Measurements from ENCODE around the gene CEP20.
"Not testable (repeated sequence)": the region's sequence is repeated elsewhere in the genome, so short reads cannot be mapped to it uniquely, and the experiment has no call there.

CEP20 gene, protein sequence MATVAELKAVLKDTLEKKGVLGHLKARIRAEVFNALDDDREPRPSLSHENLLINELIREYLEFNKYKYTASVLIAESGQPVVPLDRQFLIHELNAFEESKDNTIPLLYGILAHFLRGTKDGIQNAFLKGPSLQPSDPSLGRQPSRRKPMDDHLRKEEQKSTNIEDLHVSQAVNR

DNA sequence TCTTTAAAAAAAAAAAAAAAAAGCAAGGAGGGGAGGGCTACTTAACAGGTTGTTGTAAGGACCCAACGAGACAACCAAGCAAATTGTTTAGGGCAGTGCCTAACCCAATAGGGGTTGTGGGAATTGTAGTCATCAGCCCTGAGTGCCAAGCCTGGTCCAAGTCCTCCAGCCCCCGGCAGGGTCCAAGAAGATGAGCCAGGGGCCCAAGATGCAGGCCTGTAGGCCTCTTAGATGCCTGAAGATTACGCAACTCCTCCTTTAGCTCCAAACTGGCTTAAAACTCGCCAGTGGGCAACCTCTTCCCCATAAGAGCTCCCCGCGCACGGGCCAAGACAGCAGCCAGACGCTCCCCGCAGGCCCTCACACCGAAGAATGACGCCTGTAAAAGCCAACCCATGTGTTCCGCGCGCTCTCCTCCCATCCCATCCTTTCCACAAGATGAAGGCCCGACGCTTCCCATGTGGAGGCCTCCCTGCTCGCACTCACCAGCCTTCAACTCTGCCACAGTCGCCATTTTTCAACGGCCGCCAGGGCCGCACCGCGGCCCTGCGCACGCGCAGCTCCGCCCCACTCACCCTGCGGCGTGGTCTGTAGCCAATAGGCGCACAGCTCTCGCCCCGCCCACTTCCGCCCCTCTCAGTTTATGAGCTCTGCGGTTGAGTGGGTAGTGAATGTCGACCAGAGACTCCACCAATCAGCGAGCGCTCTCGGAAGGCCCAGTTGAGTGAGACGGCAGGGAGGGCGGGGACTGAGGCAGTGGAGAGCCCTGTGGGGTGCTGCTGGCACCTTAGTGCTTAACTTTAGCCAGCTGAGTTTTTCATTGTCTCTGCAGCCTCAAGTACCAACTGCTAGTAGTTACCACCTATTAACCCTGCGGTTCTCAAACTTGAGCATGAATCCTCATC, at the start of gene CEP20:
Gene CEP20 (minus strand): TSS at position 532 of the 905 bp plus-strand sequence. CDS start 18 bp downstream, at position 514.
- ATAC-seq (ENCODE audit: low read depth): peak; percentile 97
- H3K9me3 Mint-ChIP-seq: no peaks in the 10 kb centered on the region
- H3K27ac Mint-ChIP-seq: peak within 1 kb of the TSS; percentile 90
- peak; percentile 94 to 99 for DNase-seq (ENCODE audit: low spot score in 2 of 2)
- H3K27me3 Mint-ChIP-seq: no peaks in the 10 kb centered on the region
- peak within 1 kb of the TSS; percentile 93 for H3K4me3 Mint-ChIP-seq
- peaks cover 4% of the 10 kb centered on the region for H3K36me3 Mint-ChIP-seq
- H3K4me1 Mint-ChIP-seq: peaks cover 22% of the 10 kb centered on the region

DNA sequence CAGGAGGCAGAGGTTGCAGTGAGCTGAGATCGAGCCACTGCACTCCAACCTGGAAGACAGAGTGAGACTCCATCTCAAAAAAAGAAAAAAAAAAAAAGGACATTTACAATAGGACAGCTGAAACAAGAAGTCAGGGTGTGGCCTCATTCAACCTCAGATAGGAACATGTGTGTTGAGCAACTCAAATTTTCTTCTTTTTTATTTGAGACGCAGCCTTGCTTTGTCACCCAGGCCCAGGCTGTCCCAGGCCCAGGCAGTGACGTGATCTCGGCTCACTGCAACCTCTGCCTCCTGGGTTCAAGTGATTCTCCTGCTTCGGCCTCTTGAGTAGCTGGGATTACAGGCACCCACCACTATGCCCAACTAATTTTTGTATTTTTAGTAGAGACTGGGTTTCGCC, 48.4 kb upstream of the CEP20 start:
- H3K4me3 Mint-ChIP-seq; DNase-seq (ENCODE audit: low spot score in 2 of 2); H3K9me3 Mint-ChIP-seq; H3K4me1 Mint-ChIP-seq; H3K27ac Mint-ChIP-seq; H3K36me3 Mint-ChIP-seq; ATAC-seq (ENCODE audit: low read depth); H3K27me3 Mint-ChIP-seq: not testable (repeated sequence)

DNA sequence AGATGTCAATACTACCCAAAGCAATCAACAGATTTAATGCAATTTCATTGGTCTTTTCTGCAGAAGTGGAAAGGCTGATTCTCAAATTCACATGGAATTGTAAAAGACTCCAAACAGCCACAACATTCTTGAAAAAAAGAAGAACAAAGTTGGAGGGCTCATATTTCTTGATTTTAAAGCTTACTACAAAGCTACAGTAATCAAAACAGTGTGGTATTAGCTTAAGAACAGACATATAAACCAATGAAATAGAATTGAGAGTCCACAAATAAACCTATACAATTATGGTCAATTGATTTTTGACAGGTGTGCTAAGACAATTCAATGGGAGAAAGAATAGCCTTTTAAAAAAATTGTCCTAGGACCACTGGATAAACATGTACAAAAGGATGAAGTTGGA, 46.6 kb upstream of the CEP20 start:
- ATAC-seq (ENCODE audit: low read depth): no peak
- Mint-ChIP-seq H3K4me3 (no peak overlapping the region), H3K36me3 (no peaks in the 10 kb centered on the region), H3K27ac (no peak overlapping the region), H3K4me1 (no peaks in the 10 kb centered on the region), H3K27me3 (no peaks in the 10 kb centered on the region), H3K9me3 (no peaks in the 10 kb centered on the region)
- DNase-seq (ENCODE audit: low spot score in 2 of 2): no peak

DNA sequence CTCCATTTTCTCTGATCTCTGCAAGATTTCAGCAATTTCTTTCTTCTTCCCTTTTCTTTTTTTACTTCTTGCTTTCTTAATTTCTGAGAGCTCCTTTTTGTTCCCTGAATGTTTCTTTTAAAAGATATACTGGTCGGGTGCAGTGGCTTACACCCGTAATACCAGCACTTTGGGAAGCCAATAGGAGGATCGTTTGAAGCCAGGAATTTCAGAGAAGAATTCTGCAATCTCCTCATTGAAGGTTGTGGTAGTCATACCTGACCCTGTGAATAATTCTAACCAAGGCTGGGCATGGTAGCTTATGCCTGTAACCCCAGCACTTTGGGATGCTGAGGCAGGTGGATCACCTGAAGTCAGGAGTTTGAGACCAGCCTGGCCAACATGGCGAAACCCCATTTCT, 45.4 kb upstream of the CEP20 start:
- Mint-ChIP-seq H3K36me3 (no peaks in the 10 kb centered on the region), H3K4me1 (no peaks in the 10 kb centered on the region)
- no peak for ATAC-seq (ENCODE audit: low read depth)

DNA sequence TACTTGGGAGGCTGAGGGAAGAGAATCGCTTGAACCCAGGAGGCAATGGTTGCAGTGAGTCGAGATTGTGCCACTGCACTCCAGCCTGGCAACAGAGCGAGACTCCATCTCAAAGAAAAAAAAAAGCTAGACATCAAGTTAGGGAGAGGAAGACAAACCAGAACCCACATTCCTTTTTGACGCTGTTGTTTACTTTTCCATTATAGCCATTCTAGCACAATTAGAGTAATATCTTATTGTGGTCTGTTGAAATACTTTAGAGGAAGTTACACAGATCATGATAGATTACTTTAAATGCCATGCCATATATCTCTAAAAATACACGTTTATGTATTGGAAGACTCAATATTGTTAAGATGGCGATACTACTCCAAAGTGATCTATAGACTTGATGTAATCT, 44.5 kb upstream of the CEP20 start:
- H3K9me3 Mint-ChIP-seq: no peaks in the 10 kb centered on the region
- no peaks in the 10 kb centered on the region for H3K4me1 Mint-ChIP-seq
- no peak overlapping the region for H3K27ac Mint-ChIP-seq
- DNase-seq (ENCODE audit: low spot score in 2 of 2) (no peak), ATAC-seq (ENCODE audit: low read depth) (no peak)
- no peaks in the 10 kb centered on the region for H3K36me3 Mint-ChIP-seq
- no peak overlapping the region for H3K4me3 Mint-ChIP-seq
- H3K27me3 Mint-ChIP-seq: no peaks in the 10 kb centered on the region

More for the DNA sequence above, 45.4 kb upstream of the CEP20 start:
- Mint-ChIP-seq H3K27ac (no peak overlapping the region), H3K4me3 (no peak overlapping the region), H3K27me3 (no peaks in the 10 kb centered on the region), H3K9me3 (no peaks in the 10 kb centered on the region)
- DNase-seq (ENCODE audit: low spot score in 2 of 2): no peak

DNA sequence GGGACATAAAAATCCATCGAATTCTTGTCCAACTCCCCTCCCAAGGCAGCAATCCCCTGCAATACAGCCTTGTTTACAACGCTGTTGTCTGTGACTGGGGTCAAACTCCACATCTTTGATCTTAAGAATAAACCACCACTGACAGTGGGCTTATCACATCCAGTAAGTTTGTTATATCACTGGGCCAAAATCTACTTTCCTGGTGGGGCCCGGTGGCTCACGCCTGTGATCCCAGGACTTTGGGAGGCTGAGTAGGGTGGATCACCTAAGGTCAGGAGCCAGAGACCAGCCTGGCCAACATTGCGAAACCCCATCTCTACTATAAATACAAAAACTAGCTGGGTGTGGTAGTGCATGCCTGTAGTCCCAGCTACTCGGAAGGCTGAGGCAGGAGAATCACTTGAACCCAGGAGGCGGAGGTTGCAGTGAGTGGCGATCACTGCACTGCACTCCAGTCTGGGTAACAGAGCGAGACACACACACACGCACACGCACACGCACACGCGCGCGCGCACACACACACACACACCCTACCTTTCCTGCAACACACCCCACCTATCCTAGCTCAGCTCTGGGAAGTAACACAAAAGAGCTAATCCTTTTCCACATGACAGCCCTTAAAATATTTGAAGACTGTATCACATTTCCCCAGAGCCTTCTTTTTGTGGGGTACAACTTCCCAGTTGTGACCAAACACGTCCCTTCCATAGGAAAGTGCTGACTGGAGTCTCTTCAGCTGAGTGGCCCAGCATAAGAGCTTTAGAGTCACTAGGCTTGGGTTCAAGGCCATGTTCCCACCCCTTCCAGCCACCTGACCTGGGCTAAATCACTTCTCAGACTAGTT, 40.1 kb upstream of the CEP20 start:
- ATAC-seq (ENCODE audit: low read depth): no peak
- no peak for DNase-seq (ENCODE audit: low spot score in 2 of 2)
- H3K27ac Mint-ChIP-seq: no peak overlapping the region
- no peaks in the 10 kb centered on the region for H3K9me3 Mint-ChIP-seq
- no peaks in the 10 kb centered on the region for H3K4me1 Mint-ChIP-seq
- H3K27me3 Mint-ChIP-seq: no peaks in the 10 kb centered on the region
- H3K36me3 Mint-ChIP-seq: no peaks in the 10 kb centered on the region
- H3K4me3 Mint-ChIP-seq: no peak overlapping the region

DNA sequence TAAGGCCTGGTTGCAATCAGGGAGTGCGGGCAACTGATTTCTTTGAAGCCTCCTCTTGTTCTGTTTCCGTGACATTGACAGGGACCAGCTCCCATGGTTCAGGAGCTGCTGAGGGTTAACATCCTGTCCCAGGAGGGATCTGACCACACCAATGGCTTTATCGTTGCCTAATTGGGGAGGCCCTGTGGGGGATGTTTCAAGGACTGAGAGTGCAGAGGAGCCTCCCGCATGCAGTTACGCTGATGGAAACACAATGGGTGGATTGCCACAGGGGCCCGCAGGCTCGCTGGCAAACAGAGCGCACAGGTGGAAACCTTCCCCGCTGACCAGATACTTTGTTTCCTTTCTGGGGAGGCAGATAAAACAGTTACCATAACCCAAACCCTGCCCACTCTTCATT, 37.2 kb upstream of the CEP20 start:
- Mint-ChIP-seq H3K27me3 (no peaks in the 10 kb centered on the region), H3K9me3 (no peaks in the 10 kb centered on the region), H3K36me3 (no peaks in the 10 kb centered on the region), H3K4me3 (no peak overlapping the region), H3K4me1 (no peaks in the 10 kb centered on the region), H3K27ac (no peak overlapping the region)
- no peak for DNase-seq (ENCODE audit: low spot score in 2 of 2)
- no peak for ATAC-seq (ENCODE audit: low read depth)

DNA sequence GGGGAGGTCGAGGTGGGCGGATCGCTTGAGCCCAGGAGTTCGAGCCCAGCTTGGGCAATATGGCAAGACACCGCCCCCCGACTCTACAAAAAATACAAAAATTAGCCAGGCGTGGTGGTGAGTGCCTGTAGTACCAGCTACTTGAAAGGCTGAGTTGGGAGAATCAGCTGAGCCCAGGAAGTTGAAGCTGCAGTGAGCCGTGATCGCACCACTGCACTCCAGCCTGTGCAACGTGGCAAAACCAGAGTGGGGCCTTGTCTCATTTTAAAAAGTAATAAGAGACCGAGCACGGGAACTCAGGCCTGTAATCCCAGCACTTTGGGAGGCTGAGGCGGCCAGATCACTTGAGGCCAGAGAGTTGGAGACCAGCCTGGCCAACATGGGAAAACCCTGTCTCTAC, 36.6 kb upstream of the CEP20 start:
- Mint-ChIP-seq H3K4me3 (no peak overlapping the region), H3K27ac (no peak overlapping the region), H3K9me3 (no peaks in the 10 kb centered on the region), H3K36me3 (no peaks in the 10 kb centered on the region), H3K27me3 (no peaks in the 10 kb centered on the region), H3K4me1 (no peaks in the 10 kb centered on the region)
- DNase-seq (ENCODE audit: low spot score in 2 of 2): no peak
- ATAC-seq (ENCODE audit: low read depth): no peak

DNA sequence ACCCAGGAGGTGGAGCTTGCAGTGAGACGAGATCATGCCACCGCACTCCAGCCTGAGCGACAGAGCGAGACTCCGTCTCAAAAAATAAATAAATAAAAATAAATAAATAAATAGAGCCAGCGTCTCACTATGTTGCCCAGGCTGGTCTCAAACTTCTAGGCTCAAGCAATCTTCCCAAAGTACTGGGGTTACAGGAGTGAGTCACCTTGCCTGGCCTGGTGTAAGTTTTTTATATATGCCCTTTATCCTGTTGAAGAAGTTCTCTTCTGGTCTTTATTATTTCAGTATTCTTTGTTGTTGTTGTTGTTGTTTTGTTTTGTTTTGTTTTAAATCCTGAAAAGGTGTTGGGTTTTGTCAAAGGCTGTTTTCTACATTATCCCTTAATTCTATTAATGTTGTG, 30.9 kb upstream of the CEP20 start:
- DNase-seq (ENCODE audit: low spot score in 2 of 2): no peak
- ATAC-seq (ENCODE audit: low read depth): no peak
- no peak overlapping the region for H3K4me3 Mint-ChIP-seq
- no peaks in the 10 kb centered on the region for H3K4me1 Mint-ChIP-seq
- H3K36me3 Mint-ChIP-seq: no peaks in the 10 kb centered on the region
- H3K9me3 Mint-ChIP-seq: no peaks in the 10 kb centered on the region
- peaks cover 2% of the 10 kb centered on the region for H3K27me3 Mint-ChIP-seq
- H3K27ac Mint-ChIP-seq: no peak overlapping the region

DNA sequence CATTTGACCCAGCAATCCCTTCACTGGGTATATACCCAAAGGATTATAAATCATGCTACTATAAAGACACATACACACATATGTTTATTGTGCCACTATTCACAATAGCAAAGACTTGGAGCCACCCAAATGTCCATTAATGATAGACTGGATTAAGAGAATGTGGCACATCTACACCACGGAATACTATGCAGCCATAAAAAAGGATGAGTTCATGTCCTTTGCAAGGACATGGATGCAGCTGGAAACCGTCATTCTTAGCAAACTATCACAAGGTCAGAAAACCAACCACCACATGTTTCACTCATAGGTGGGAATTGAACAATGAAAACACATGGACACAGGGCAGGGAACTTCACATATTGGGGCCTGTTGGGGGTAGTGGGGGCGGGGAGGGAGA, 29.9 kb upstream of the CEP20 start:
- not testable (repeated sequence) for H3K4me3 Mint-ChIP-seq; H3K9me3 Mint-ChIP-seq; H3K36me3 Mint-ChIP-seq; H3K27me3 Mint-ChIP-seq; ATAC-seq (ENCODE audit: low read depth); H3K27ac Mint-ChIP-seq; H3K4me1 Mint-ChIP-seq; DNase-seq (ENCODE audit: low spot score in 2 of 2)

DNA sequence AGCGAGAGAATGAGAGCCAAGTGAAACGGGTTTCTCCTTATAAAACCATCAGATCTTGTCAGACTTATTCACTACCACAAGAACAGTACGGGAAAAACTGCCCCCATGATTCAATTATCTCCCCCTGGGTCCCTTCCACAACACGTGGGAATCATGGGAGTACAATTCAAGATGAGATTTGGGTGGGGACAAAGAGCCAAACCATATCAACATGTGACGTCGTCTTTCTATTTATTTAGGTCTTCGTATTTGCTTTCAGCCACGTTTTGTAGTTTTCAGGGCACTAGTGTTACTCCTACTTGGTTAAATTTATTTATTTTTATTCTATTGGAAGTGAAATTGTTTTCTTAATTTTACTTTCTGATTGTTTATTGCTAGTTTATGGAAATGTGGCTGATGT, 27.9 kb upstream of the CEP20 start:
- DNase-seq (ENCODE audit: low spot score in 2 of 2) (no peak), ATAC-seq (ENCODE audit: low read depth) (no peak)
- Mint-ChIP-seq H3K27me3 (peaks cover 2% of the 10 kb centered on the region), H3K27ac (no peak overlapping the region), H3K4me3 (no peak overlapping the region), H3K4me1 (no peaks in the 10 kb centered on the region), H3K9me3 (no peaks in the 10 kb centered on the region), H3K36me3 (no peaks in the 10 kb centered on the region)

DNA sequence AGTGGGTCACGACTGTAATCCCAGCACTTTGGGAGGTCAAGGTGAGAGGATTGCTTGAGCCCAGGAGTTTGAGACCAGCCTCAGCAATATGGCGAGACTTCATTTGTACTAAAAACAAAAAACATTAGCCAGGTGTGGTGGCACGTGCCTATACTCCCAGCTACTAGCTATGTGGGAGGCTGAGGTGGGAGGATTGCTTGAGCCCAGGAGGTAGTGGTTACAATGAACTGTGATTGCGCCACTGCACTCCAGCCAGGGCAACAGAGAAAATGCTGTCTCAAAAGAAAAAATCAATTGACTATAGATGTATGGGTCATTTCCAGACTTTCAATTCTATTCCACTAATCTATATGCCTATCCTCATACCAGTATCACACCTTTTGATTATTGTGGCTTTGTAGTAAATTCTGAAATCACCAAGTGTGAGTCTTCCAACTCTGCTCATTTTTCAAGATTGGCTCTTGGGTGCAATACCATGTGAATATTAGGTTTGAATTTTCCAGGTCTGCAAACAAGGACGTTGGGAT, 27.2 kb upstream of the CEP20 start:
- Mint-ChIP-seq H3K27ac (no peak overlapping the region), H3K4me3 (no peak overlapping the region), H3K36me3 (no peaks in the 10 kb centered on the region), H3K27me3 (peaks cover 2% of the 10 kb centered on the region), H3K9me3 (no peaks in the 10 kb centered on the region), H3K4me1 (no peaks in the 10 kb centered on the region)
- no peak for DNase-seq (ENCODE audit: low spot score in 2 of 2)
- ATAC-seq (ENCODE audit: low read depth): no peak

DNA sequence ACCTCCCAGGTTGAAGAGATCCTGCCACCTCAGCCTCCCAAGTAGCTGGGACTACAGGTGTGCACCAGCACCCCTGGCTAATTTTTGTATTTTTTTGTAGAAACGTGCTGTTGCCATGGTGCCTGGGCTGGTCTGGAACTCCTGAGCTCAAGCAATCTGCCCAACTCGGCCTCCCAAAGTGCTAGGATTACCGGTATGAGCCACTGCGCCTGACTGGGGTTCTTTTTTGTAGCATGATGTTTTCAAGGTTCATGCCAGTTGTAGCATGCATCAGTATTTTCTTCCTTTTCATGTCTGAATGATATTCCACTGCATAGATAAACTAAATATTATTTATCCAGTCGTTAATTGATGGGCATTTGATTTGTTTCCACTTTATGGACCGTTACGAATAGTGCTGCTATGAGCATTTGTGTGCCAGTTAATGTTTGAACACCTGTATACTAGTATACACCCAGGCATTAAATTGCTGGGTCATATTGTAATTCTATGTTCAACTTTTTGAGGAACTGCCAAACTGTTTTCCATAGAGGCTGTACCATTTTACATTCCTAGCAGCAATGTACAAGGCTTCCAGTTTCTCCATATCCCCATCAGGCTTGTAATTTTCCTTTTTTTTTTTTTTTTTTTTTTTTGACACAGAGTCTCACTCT, 24.8 kb upstream of the CEP20 start:
- ATAC-seq (ENCODE audit: low read depth) (no peak), DNase-seq (ENCODE audit: low spot score in 2 of 2) (no peak)
- no peak overlapping the region for H3K4me3 Mint-ChIP-seq
- H3K9me3 Mint-ChIP-seq: no peaks in the 10 kb centered on the region
- H3K27me3 Mint-ChIP-seq: no peaks in the 10 kb centered on the region
- no peaks in the 10 kb centered on the region for H3K36me3 Mint-ChIP-seq
- peaks cover 1% of the 10 kb centered on the region for H3K4me1 Mint-ChIP-seq
- H3K27ac Mint-ChIP-seq: no peak overlapping the region

Measured in memory B cell (primary cell).